GM19452 (cell line): ENCODE measurements around the gene TMEM198.

Experiments
- ATAC-seq: cut with Tn5 transposase; IDR thresholded peaks from one replicate; pipeline ENCODE4 v1.9.1; 2021; ENCODE audit not compliant: unreplicated experiment

Gene TMEM198

GRCh38 chr2:219524817-219525216 is 19.0 kb upstream of the TMEM198 start:
- no peak for ATAC-seq

GRCh38 chr2:219525533-219526232 is 18.1 kb upstream of the TMEM198 start:
- ATAC-seq, result no peak

GRCh38 chr2:219526320-219527075 is 17.3 kb upstream of the TMEM198 start:
- no peak for ATAC-seq

GRCh38 chr2:219527076-219527394 is 16.8 kb upstream of the TMEM198 start:
- ATAC-seq, result no peak

- ATAC-seq, result no peak
Measured at GRCh38 chr2:219527472-219527871, 16.4 kb upstream of the TMEM198 start.

- peak; percentile 92 for ATAC-seq
Measured at GRCh38 chr2:219530048-219530963, 13.5 kb upstream of the TMEM198 start.

GRCh38 chr2:219531639-219532377 is 12.0 kb upstream of the TMEM198 start:
- no peak for ATAC-seq

GRCh38 chr2:219532378-219532649 is 11.5 kb upstream of the TMEM198 start:
- ATAC-seq, result no peak

GRCh38 chr2:219533930-219534661 is 9.7 kb upstream of the TMEM198 start:
- ATAC-seq, result no peak

- no peak for ATAC-seq
Measured at GRCh38 chr2:219536425-219536824, 7.4 kb upstream of the TMEM198 start.

- no peak for ATAC-seq
Measured at GRCh38 chr2:219536967-219537366, 6.9 kb upstream of the TMEM198 start.

- ATAC-seq, result no peak
Measured at GRCh38 chr2:219537657-219538488, 6.0 kb upstream of the TMEM198 start.

- ATAC-seq, result no peak
Measured at GRCh38 chr2:219538504-219538951, 5.3 kb upstream of the TMEM198 start.

- ATAC-seq, result no peak
Measured at GRCh38 chr2:219538956-219539788, 4.7 kb upstream of the TMEM198 start.

GRCh38 chr2:219539926-219540678 is 3.7 kb upstream of the TMEM198 start:
- no peak for ATAC-seq

GRCh38 chr2:219540784-219541504 is 2.9 kb upstream of the TMEM198 start:
- ATAC-seq, result no peak

GRCh38 chr2:219541611-219542180 is 2.1 kb upstream of the TMEM198 start:
- ATAC-seq, result peak; percentile 44
